Superior temporal gyrus (tissue), 1 donor: ENCODE measurements around the gene AK9.
"Not testable (repeated sequence)": the region's sequence is repeated elsewhere in the genome, so short reads cannot be mapped to it uniquely, and the experiment has no call there.

Experiments used
- DNase-seq: peaks from one replicate; pipeline ENCODE4 v3.0.0-alpha.2; 2016; ENCODE audit errors: extremely low spot score

The AK9 gene

GRCh38 chr6:109696355-109696754 lies 5.4 kb upstream of the AK9 start:
- DNase-seq: no peak

DNA sequence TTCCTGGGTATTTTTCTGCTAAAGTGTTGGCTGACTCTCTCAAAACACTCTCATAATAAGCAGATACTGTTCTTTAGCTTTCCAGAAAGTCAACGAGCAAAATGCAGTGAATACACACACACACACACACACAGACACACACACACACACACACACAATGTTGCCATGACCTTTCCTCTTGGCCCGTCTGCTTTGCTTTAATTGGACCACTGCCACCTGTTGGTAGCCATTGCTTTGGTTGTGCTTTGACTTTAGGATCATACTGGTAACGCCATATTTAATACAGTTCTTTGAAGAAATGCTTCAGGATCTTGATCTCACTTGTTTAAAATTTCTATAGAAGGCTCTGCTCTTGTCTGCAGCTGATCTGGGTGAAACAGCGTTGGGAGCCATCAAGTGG lies 4.5 kb upstream of the AK9 start:
- DNase-seq: no peak

DNA sequence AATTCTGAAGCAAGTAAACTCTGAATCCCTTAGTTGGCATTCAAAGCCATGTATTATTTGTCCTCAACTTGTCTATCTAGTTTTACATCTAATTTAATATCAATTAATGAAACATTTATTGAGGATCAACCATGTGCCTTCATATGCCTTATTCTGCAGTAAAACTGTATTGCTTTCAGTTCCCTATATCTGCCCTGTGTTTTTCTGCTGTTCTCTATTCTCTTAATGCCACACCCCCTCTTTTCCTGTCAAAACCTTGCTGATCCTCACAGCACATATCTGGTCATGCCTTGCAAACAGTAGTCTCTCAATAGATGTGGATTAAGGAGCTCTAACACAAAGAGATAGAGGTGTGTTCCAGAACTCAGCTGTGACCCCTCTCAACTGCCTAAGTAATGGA lies 2.1 kb upstream of the AK9 start:
- DNase-seq: no peak

DNA sequence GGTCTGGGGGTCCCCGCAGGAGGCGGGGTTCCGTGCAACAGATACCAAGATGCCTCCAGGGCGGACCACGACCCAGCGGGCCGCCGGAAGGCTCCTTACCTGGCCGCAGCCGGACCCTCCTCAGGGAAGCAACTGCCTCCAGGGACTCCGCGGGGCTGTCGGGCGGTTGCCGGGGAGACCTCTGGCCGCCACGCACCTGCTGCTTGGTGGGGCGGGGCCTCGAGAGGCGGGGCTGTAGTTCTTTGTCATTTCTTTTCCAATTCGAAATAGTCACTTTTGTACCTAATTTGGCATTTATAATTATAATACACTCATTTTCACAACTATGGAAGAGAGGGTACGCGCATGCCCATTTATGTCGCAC lies 647 bp downstream of the AK9 start:
- DNase-seq: no peak

DNA sequence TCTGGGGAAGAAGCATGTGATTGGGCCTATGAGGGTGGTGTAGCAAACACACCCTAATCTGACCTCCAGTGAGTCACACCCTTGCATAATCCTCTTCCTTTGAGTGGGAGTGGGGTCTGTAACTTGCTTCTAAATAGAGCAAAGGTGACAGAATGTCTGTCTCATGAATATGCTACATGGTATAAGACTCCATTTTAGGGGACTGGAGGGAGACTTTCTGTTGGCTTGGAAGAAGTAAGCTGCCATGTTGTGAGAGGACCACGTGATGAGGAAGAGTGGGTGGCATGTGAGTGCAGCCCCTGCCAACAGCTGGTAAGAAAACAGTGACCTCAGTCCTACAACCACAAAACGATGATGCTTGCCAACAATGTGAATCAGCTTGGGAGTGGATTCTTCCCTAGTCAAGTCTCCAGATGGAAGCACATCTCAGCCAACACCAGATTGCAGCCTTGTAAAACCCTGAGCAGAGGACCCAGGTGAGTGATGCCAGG lies 3.7 kb downstream of the AK9 start:
- no peak for DNase-seq

DNA sequence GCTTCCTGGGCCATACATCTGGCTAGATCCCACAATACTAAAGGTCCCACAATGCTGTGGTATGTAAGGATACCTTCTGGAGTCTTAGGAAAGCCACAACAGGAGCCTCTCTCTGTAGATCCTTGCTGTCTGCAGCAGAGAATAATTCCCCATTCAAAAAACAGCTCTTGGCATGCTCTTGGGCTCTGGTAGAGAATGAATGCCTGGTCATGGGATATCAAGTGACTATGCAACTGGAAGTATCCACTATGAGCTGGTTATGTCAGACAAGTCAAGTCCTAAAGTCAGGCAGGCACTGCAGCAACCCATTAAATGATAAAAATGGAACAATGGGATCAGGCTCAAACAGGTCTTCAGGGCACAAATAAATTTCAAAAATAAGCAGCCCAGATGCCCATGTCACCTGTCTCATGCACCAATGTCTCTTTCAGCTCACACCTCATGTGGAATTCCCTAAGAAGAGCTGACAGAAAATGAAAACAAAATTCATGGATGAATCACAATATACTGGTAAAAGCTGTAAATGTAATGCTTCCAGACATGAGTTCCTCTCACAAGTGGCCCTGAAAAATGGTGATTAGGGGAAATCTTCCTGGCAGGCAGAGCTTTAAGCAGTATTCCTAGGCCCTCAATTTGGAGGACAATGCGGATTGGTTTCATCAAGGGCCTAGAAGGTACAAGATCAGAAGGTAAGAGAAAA lies 4.3 kb downstream of the AK9 start:
- peak; percentile 54 for DNase-seq

DNA sequence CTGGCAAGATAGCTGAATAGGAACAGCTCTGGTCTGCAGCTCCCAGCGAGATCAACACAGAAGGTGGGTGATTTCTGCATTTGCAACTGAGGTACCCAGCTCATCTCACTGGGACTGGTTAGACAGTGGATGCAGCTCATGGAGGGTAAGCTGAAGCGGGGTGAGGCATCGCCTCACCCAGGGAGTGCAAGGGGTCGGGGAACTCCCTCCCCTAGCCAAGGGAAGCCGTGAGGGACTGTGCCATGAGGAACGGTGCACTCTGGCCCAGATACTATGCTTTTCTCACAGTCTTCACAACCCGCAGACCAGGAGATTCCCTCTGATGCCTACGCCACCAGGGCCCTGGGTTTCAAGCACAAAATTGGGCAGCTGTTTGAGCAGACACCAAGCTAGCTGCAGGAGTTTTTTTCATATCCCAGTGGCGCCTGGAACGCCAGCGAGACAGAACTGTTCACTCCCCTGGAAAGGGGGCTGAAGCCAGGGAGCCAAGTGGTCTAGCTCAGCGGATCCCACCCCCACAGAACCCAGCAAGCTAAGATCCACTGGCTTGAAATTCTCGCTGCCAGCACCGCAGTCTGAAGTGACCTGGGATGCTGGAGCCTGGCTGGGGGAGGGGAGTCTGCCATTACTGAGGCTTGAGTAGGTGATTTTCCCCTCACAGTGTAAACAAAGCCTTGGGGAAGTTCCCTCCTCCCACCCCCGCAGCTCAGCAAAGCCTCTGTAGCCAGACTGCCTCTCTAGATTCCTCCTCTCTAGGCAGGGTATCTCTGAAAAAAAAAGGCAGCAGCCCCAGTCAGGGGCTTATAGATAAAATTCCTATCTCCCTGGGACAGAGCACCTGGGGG lies 12.1 kb downstream of the AK9 start:
- not testable (repeated sequence) for DNase-seq

DNA sequence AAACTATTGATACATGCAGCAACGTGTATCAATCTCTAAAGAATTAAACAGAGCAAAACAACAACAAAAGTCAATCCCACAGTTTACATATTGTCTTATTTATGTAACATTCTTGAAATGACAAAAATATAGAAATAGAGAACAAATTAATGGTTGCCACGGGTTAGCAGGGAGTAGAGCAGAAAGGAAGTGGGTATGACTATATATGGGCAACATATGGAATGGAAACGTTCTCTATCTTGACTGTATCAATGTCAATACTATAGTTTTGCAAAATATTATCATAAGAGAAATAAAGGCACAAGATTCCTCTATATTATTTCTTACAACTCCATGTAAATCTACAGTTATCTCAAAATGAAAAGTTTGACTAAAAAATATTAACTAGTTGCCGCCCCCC lies 12.8 kb downstream of the AK9 start:
- DNase-seq: no peak

GRCh38 chr6:109676724-109677123 lies 14.3 kb downstream of the AK9 start:
- DNase-seq: no peak

GRCh38 chr6:109672839-109673238 lies 18.2 kb downstream of the AK9 start:
- no peak for DNase-seq

DNA sequence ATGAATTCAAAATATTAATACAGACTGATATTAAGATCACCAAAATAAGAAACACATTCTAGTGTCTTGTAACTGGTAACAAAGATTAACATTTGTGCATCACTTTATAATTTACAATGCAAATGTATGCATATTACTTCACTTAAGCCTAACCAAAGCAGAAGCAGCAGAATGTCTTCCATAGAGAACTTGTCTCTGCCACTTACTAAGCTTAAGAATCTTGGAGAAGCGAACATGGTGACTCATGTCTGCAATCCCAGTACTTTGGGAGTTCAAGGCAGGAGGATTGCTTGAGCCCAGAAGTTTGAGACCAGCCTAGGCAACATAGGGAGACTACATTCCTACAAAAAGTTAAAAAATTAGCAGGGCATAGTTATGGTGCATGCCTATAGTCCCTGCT lies 18.8 kb downstream of the AK9 start:
- no peak for DNase-seq

DNA sequence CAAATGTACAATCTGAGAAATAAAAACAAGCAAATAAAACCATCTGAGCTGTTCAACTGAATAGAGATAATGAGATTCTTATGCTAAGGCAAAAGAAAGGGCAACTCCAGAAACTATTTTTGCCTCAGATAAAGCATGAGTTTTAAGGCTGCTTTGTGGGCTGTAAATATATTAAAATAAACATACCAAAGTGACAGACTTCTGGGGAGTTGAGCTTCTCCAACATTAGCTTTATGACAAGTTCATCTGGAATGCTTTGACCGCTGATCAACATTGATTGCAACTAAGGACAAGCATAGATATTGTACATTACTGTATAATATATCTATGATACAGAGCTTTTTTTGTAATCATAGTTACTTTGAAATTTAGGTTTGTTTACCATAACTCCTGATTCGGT lies 19.3 kb downstream of the AK9 start:
- no peak for DNase-seq

- no peak for DNase-seq
Measured at GRCh38 chr6:109669811-109670210, 21.2 kb downstream of the AK9 start.

DNA sequence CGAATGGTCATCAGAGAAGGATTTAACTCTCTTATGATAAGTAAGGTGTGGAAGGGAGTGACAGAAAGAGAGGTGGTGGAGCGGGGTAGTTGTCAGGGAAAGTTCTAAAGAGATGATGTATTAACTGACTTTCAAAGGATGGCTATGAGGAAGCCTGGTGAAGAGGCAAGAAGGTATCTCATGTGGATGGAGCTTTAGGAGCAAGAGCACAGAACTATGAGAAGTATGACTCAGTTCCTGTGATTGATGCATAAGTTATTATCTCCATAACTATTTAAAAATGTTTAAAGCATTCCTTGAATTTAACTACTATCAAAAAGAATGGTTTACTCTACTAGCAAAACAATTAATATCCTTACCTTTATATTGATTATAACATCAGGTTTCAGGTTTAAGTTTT lies 28.8 kb downstream of the AK9 start:
- no peak for DNase-seq

DNA sequence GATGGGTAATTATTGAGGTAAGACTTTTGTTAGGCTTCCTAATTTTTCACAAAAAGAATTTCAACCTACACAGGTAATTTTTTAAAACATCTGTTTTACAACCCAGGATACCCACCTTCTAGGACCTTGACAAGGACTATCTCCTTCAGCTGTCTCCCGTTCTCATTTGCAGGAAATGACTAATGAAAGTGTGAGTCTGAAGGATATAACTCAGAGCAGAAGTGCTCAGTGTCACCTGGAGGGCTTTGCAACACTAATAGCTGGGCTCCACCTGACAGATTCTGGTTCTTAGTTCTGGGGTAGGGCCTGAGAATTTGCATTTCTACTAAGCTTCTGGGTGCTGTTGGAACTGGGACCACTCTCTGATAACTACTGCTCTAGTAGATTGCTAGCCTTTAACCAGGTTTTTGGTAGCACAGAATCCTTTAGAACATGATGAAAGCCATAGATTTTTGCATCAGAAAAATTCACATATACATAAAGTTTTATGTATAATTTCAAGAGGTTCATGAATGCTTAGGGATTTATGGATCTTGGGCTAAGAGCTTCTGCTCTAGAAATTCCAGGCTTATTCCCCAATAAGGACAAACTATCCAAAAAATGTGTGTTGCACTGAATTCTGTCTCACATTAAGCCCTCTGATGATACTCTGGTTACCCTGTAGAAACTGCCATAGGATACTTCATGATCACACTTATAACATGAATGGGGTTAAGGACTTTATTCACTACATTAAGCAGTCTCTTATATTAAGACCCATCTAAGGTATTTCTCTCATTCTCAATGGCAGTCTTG lies 30.3 kb downstream of the AK9 start:
- no peak for DNase-seq

- DNase-seq: no peak
Measured at GRCh38 chr6:109655761-109656262, 35.2 kb downstream of the AK9 start.

GRCh38 chr6:109653264-109653663 lies 37.7 kb downstream of the AK9 start:
- DNase-seq: no peak

DNA sequence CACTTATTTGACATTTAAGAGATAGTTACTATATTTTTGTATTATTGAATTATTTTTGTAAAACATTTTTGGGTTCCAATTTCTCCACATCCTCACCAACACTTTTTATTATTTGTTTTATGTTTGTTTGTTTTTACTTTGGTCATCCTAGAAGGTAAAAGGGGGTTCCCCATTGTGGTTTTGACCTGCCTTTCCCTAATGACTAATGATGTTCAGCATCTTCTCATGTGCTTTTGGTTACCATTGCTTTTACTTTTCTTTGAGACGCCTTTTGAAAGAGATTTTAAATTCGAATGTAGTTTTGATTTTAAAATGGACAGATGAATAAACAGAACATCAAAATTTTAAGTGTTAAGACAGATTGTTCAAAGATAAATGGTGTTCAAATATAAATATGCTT lies 46.9 kb downstream of the AK9 start:
- DNase-seq: no peak

DNA sequence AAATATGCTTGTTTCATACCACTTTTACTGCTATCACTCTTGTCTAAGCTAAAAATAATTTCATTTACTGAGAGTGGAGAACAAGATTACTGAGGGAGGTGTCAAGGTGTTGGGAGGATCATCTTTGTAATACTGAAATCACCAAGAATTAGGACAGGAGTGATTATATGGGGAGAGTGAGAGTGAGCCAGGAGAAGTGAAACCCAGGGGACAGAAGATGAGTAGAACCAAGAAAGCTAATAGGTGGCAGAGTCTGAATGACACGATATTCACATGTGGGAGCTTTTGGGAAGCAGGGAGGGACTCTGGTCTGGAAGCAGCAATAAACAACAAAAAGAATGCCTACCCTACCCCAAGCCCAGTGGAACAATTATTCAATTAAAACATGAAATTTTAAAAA lies 58.6 kb downstream of the AK9 start:
- DNase-seq: no peak

DNA sequence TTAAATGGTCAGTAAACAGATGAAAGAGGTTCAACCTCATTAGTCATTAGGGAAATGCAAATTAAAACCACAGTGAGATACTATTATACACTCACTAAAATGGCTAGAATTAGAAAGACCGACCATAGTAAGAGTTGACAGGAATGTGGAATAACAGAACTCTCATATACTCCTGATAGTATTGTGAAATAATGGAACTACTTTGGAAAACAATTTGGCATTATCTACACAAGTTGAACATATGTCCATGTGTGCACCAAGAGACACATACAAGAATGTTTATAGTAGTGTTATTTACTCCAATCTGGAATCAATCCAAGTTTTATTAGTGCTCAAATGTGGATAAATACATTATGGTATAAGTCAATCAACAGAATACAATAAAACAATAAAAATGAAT lies 59.6 kb downstream of the AK9 start:
- no peak for DNase-seq

GRCh38 chr6:109628158-109629000 lies 62.6 kb downstream of the AK9 start:
- no peak for DNase-seq
